Body of pancreas (tissue), 4 donors: Measurements from ENCODE around the gene NME9. TPM values are rescaled to one million over a fixed set of nuclear protein-coding genes. Genes with fewer than 3 reads are reported as not detected.

Source experiments
- ATAC-seq: fragments of 150-250 bp; one replicate; pipeline ENCODE4 v1.9.1; 2016
- DNase-seq, 4 donors: peaks; one replicate each; pipeline ENCODE4 v3.0.0-alpha.2; 2019
- H3K27ac ChIP-seq, 4 donors: fragments of 200-600 bp; sonication (generic); 1 replicate in 3 of 4; 2 replicates in 1 of 4; pipeline versions ENCODE4 v1.5.1 to v1.6.1; 2016 to 2019; ENCODE audit warnings: mild to moderate bottlenecking in 1 of 4, mixed read lengths in 1 of 4, moderate library complexity in 1 of 4
- H3K27me3 ChIP-seq, 2 donors: fragments of 200-600 bp; sonication (generic); one replicate each; pipeline ENCODE4 v1.6.0; 2016; ENCODE audit warnings: mild to moderate bottlenecking in 1 of 2
- H3K36me3 ChIP-seq, 2 donors: fragments of 200-600 bp; sonication (generic); replicated peaks in 1 of 2; 2 replicates each; pipeline ENCODE4 v1.5.1; 2016; ENCODE audit warnings: low read depth in 2 of 2; ENCODE audit not compliant: insufficient read depth in 1 of 2
- H3K4me1 ChIP-seq: fragments of 200-600 bp; sonication (generic); one replicate; pipeline ENCODE4 v1.6.0; 2016
- H3K4me3 ChIP-seq, 2 donors: fragments of 200-600 bp; sonication (generic); 1 replicate in 1 of 2; 2 replicates in 1 of 2; pipeline ENCODE4 v1.5.1; 2016 to 2019
- H3K9me3 ChIP-seq, 3 donors: fragments of 200-600 bp; sonication (generic); 1 replicate in 2 of 3; 2 replicates in 1 of 3; pipeline ENCODE4 v1.5.1; 2016
- CTCF ChIP-seq, 7 experiments: fragments of 450-650 bp in 4 of 7; fragments of 200-600 bp in 3 of 7; sonication (generic) in 3 of 7; IDR thresholded peaks; one replicate each; pipeline ENCODE4 v1.5.1; 2016 to 2019; ENCODE audit warnings: antibody characterized with exemption in 7 of 7
- POLR2A ChIP-seq, 3 donors: fragments of 450-650 bp; IDR thresholded peaks; one replicate each; pipeline ENCODE4 v1.6.1; 2016; ENCODE audit warnings: antibody characterized with exemption in 3 of 3, mild to moderate bottlenecking in 2 of 3
- WGBS, 2 donors: methylation state at CpG; one replicate each; pipeline ENCODE4 v1.1.5; 2017; 5-methylcytosine and 5-hydroxymethylcytosine counted together
- intact Hi-C: fragments of 100-400 bp; cut with DNase I; formaldehyde crosslinking; loops from one replicate; pipeline ENCODE4 v1.15.1; 2023
- total RNA-seq, 2 donors: library from RNA; depleted of rRNA; stranded (reverse); fragments of >200 nt; gene quantifications; one replicate each; pipeline ENCODE4 v1.1.0, GENCODE V29; 2016

The NME9 gene
- total RNA-seq, 2 donors from 2014 or later, result 1.3 TPM; not detected in 1

- Histone ChIP-seq H3K4me1 (peaks cover 11% of the 10 kb centered on the region), H3K36me3 (no peaks in the 10 kb centered on the region), H3K27me3 (no peaks in the 10 kb centered on the region), H3K9me3 (no peaks in the 10 kb centered on the region), H3K4me3 (no peak overlapping the region), H3K27ac (no peak overlapping the region)
- ATAC-seq (no peak), DNase-seq (no peak)
- 93 to 94% methylated on average over 11 to 12 of the region's 12 CpGs for WGBS, 2 donors
- TF ChIP-seq POLR2A (IDR thresholded peaks at IDR 0.05) (no peak), CTCF (IDR thresholded peaks at IDR 0.05) (no peak)
- intact Hi-C loops, result no loop called here
Observed at GRCh38 chr3:138326866-138327595, 2.6 kb downstream of the NME9 start.

GRCh38 chr3:138325990-138326389, 3.7 kb downstream of the NME9 start:
- no peak for ATAC-seq
- Histone ChIP-seq H3K4me3 (no peak overlapping the region), H3K4me1 (peaks cover 11% of the 10 kb centered on the region), H3K36me3 (no peaks in the 10 kb centered on the region), H3K27ac (no peak overlapping the region), H3K27me3 (no peaks in the 10 kb centered on the region), H3K9me3 (no peaks in the 10 kb centered on the region)
- no peak for DNase-seq
- no peak for TF ChIP-seq POLR2A (IDR thresholded peaks at IDR 0.05)
- no peak for TF ChIP-seq CTCF (IDR thresholded peaks at IDR 0.05)
- intact Hi-C loops, result no loop called here

GRCh38 chr3:138323971-138324370, 5.7 kb downstream of the NME9 start:
- TF ChIP-seq POLR2A (IDR thresholded peaks at IDR 0.05) (no peak), CTCF (IDR thresholded peaks at IDR 0.05) (no peak)
- Histone ChIP-seq H3K9me3 (no peaks in the 10 kb centered on the region), H3K27me3 (no peaks in the 10 kb centered on the region), H3K4me3 (no peak overlapping the region), H3K27ac (no peak overlapping the region), H3K4me1 (peaks cover 7% of the 10 kb centered on the region), H3K36me3 (no peaks in the 10 kb centered on the region)
- DNase-seq, result no peak
- intact Hi-C loops, result no loop called here
- 65% methylated on average over 4 of the region's 4 CpGs for WGBS, 2 donors
- ATAC-seq, result no peak

- no peak for TF ChIP-seq POLR2A (IDR thresholded peaks at IDR 0.05)
- TF ChIP-seq CTCF (IDR thresholded peaks at IDR 0.05), result no peak
- H3K9me3 ChIP-seq, result no peaks in the 10 kb centered on the region
- ATAC-seq (no peak), DNase-seq (no peak)
- intact Hi-C loops, result no loop called here
- H3K27ac ChIP-seq, result no peak overlapping the region
- 90 to 94% methylated on average over 1 of the region's 1 CpG for WGBS, 2 donors
- no peak overlapping the region for H3K4me3 ChIP-seq
- no peaks in the 10 kb centered on the region for H3K4me1 ChIP-seq
- no peaks in the 10 kb centered on the region for H3K36me3 ChIP-seq
- H3K27me3 ChIP-seq, result no peaks in the 10 kb centered on the region
Observed at GRCh38 chr3:138317687-138318086, 12.0 kb downstream of the NME9 start.

GRCh38 chr3:138314751-138315150, 14.9 kb downstream of the NME9 start:
- Histone ChIP-seq H3K27ac (no peak overlapping the region), H3K4me1 (no peaks in the 10 kb centered on the region), H3K9me3 (peaks cover 0 to under 1% (median 0%) of the 10 kb centered on the region in 3 donors), H3K27me3 (no peaks in the 10 kb centered on the region), H3K36me3 (no peaks in the 10 kb centered on the region), H3K4me3 (no peak overlapping the region)
- 59 to 67% methylated on average over 1 of the region's 1 CpG for WGBS, 2 donors
- ATAC-seq, result no peak
- intact Hi-C loops, result no loop called here
- no peak for DNase-seq
- TF ChIP-seq CTCF (IDR thresholded peaks at IDR 0.05) (no peak), POLR2A (IDR thresholded peaks at IDR 0.05) (no peak)
